IMR-90 (cell line): ENCODE measurements around the gene ASXL1. TPM values are rescaled to one million over a fixed set of nuclear protein-coding genes. Genes with fewer than 3 reads are reported as not detected.

ENCODE experiments used
- ATAC-seq: fragments of 200-7000 bp; cut with Tn5 transposase; 2 replicates; pipeline ENCODE4 v1.9.1; 2020; ENCODE audit warnings: low read depth, mild to moderate bottlenecking, moderate library complexity
- BruUV-seq: library from RNA; stranded (reverse); fragments of 400-500 nt; replicated peaks from 2 replicates; lab custom pipeline; 2021; lab: Mats Ljungman, UMichigan
- CTCF ChIA-PET: fragments of 300-600 bp; formaldehyde crosslinking; extraction: SDS; loops from one replicate; lab custom pipeline; 2021; ENCODE audit warnings: antibody characterized with exemption; lab: Yijun Ruan, JAX
- POLR2A ChIA-PET: fragments of 300-600 bp; sonication (Branson Sonifier 250); formaldehyde crosslinking; loops from one replicate; lab custom pipeline; 2022; ENCODE audit warnings: antibody characterized with exemption; ENCODE audit not compliant: unreplicated experiment; lab: Charles Lee
- DNase-seq: peaks from one replicate; pipeline ENCODE4 v3.0.0; 2013
- H2AFZ ChIP-seq: replicated peaks from 2 replicates; pipeline ENCODE3; 2013; ENCODE audit warnings: low read length, mild to moderate bottlenecking; ENCODE audit not compliant: poor library complexity
- H2AK5ac ChIP-seq: 2 replicates; pipeline ENCODE4 v1.6.1; 2013; ENCODE audit warnings: low read depth, low read length, inconsistent platforms
- H2AK9ac ChIP-seq: replicated peaks from 2 replicates; pipeline ENCODE3; 2013; ENCODE audit warnings: mild to moderate bottlenecking, low read depth, low read length, moderate library complexity; ENCODE audit not compliant: poor library complexity
- H2BK120ac ChIP-seq: 2 replicates; pipeline ENCODE4 v1.6.1; 2013; ENCODE audit warnings: low read depth, low read length, inconsistent platforms
- H2BK15ac ChIP-seq: 3 replicates; pipeline ENCODE4 v1.6.1; 2013; ENCODE audit warnings: low read depth, low read length, inconsistent platforms
- H2BK20ac ChIP-seq: 2 replicates; pipeline ENCODE4 v1.6.1; 2013; ENCODE audit warnings: low read depth, mild to moderate bottlenecking, inconsistent platforms, low read length, moderate library complexity
- H2BK5ac ChIP-seq: 2 replicates; pipeline ENCODE4 v1.6.1; 2013; ENCODE audit warnings: mild to moderate bottlenecking, low read depth, low read length, inconsistent platforms; ENCODE audit not compliant: poor library complexity, severe bottlenecking
- H3K14ac ChIP-seq: replicated peaks from 2 replicates; pipeline ENCODE4 v1.6.1; 2013; ENCODE audit warnings: low read depth, low read length, inconsistent platforms
- H3K18ac ChIP-seq: 2 replicates; pipeline ENCODE4 v1.6.1; 2013; ENCODE audit warnings: low read depth, low read length, control low read depth
- H3K23ac ChIP-seq: 2 replicates; pipeline ENCODE4 v1.6.1; 2013; ENCODE audit warnings: low read depth, low read length, inconsistent platforms
- H3K27ac ChIP-seq: 2 replicates; pipeline ENCODE4 v1.5.1; 2013; ENCODE audit warnings: mild to moderate bottlenecking, control low read depth, low read length; ENCODE audit not compliant: insufficient read depth
- H3K27me3 ChIP-seq: 2 replicates; pipeline ENCODE4 v1.6.1; 2013; ENCODE audit warnings: low read length; ENCODE audit not compliant: control insufficient read depth, insufficient read depth
- H3K36me3 ChIP-seq: 2 replicates; pipeline ENCODE4 v1.6.1; 2013; ENCODE audit warnings: low read length, mixed read lengths; ENCODE audit not compliant: control insufficient read depth, insufficient read depth
- H3K4ac ChIP-seq: 2 replicates; pipeline ENCODE4 v1.6.1; 2013; ENCODE audit warnings: low read depth, low read length, inconsistent platforms
- H3K4me1 ChIP-seq: 2 replicates; pipeline ENCODE4 v1.6.1; 2013; ENCODE audit warnings: low read length, mixed read lengths; ENCODE audit not compliant: control insufficient read depth, insufficient read depth
- H3K4me2 ChIP-seq: 2 replicates; pipeline ENCODE4 v1.6.1; 2013; ENCODE audit warnings: low read depth, mild to moderate bottlenecking, control low read depth, low read length, moderate library complexity
- H3K4me3 ChIP-seq: 2 replicates; pipeline ENCODE4 v1.5.1; 2013; ENCODE audit warnings: low read depth, mild to moderate bottlenecking, control low read depth, low read length, moderate library complexity; ENCODE audit not compliant: insufficient read depth
- H3K56ac ChIP-seq: 2 replicates; pipeline ENCODE4 v1.6.1; 2013; ENCODE audit warnings: low read length, inconsistent platforms; ENCODE audit not compliant: insufficient read depth; ENCODE audit errors: extremely low read depth
- H3K79me1 ChIP-seq, 2 experiments: 2 replicates each; pipeline ENCODE4 v1.6.1; 2013; ENCODE audit warnings: low read length in 2 of 2, inconsistent platforms in 1 of 2, low read depth in 1 of 2
- H3K9ac ChIP-seq: 2 replicates; pipeline ENCODE4 v1.6.1; 2013; ENCODE audit warnings: low read depth, low read length, control low read depth
- H3K9me1 ChIP-seq: 2 replicates; pipeline ENCODE4 v1.6.1; 2013; ENCODE audit warnings: low read length, inconsistent platforms; ENCODE audit not compliant: insufficient read depth
- H3K9me3 ChIP-seq: 2 replicates; pipeline ENCODE4 v1.6.1; 2013; ENCODE audit warnings: low read length; ENCODE audit not compliant: control insufficient read depth, insufficient read depth
- H4K20me1 ChIP-seq: 2 replicates; pipeline ENCODE4 v1.6.1; 2013; ENCODE audit warnings: low read length, inconsistent platforms; ENCODE audit not compliant: insufficient read depth
- H4K5ac ChIP-seq: 2 replicates; pipeline ENCODE4 v1.6.1; 2013; ENCODE audit warnings: mild to moderate bottlenecking, low read depth, low read length, control low read depth
- H4K8ac ChIP-seq, 2 experiments: 2 replicates each; pipeline ENCODE4 v1.6.1; 2013; ENCODE audit warnings: low read depth in 2 of 2, low read length in 2 of 2, control low read depth in 1 of 2, inconsistent platforms in 1 of 2
- H4K91ac ChIP-seq: 2 replicates; pipeline ENCODE4 v1.6.1; 2013; ENCODE audit warnings: low read depth, low read length, inconsistent platforms; ENCODE audit not compliant: insufficient read depth
- BHLHE40 ChIP-seq: fragments of 150-350 bp; IDR thresholded peaks from 2 replicates; pipeline ENCODE4 v1.6.1; 2016; ENCODE audit warnings: mild to moderate bottlenecking, low read depth, low read length
- CEBPB ChIP-seq: IDR thresholded peaks from 2 replicates; pipeline ENCODE4 v1.6.1; 2012; ENCODE audit warnings: low read depth, low read length, improper control_type of control experiment
- CHD1 ChIP-seq: IDR thresholded peaks from 2 replicates; pipeline ENCODE4 v1.6.1; 2012; ENCODE audit warnings: low read depth, low read length, improper control_type of control experiment
- CTCF ChIP-seq: conservative IDR thresholded peaks from 2 replicates; pipeline ENCODE4 v1.5.1; 2012; ENCODE audit warnings: mild to moderate bottlenecking, low read depth, low read length, improper control_type of control experiment
- ELK1 ChIP-seq: fragments of 150-350 bp; IDR thresholded peaks from 2 replicates; pipeline ENCODE4 v1.6.1; 2016; ENCODE audit warnings: low read depth, mild to moderate bottlenecking, low read length, moderate library complexity, borderline replicate concordance
- FOS ChIP-seq: fragments of 150-350 bp; IDR thresholded peaks from 2 replicates; pipeline ENCODE4 v1.6.1; 2016; ENCODE audit warnings: low read depth, low read length
- MAFK ChIP-seq: IDR thresholded peaks from 2 replicates; pipeline ENCODE4 v1.6.1; 2012; ENCODE audit warnings: low read depth, low read length, improper control_type of control experiment
- MAZ ChIP-seq: IDR thresholded peaks from 2 replicates; pipeline ENCODE4 v1.6.1; 2012; ENCODE audit warnings: low read depth, mild to moderate bottlenecking, low read length, improper control_type of control experiment, moderate library complexity, borderline replicate concordance
- MXI1 ChIP-seq: IDR thresholded peaks from 2 replicates; pipeline ENCODE4 v1.6.1; 2012; ENCODE audit warnings: low read depth, mild to moderate bottlenecking, low read length, moderate library complexity, borderline replicate concordance
- NFE2L2 ChIP-seq: fragments of 150-350 bp; IDR thresholded peaks from 2 replicates; pipeline ENCODE4 v1.6.1; 2016; ENCODE audit warnings: low read depth, mild to moderate bottlenecking, low read length
- POLR2A ChIP-seq: IDR thresholded peaks from 2 replicates; pipeline ENCODE4 v1.6.1; 2012; ENCODE audit warnings: mild to moderate bottlenecking, low read depth, low read length
- RAD21 ChIP-seq: IDR thresholded peaks from 2 replicates; pipeline ENCODE4 v1.6.1; 2012; ENCODE audit warnings: low read length, improper control_type of control experiment
- RCOR1 ChIP-seq: IDR thresholded peaks from 2 replicates; pipeline ENCODE4 v1.6.1; 2012; ENCODE audit warnings: mild to moderate bottlenecking, low read length, improper control_type of control experiment; ENCODE audit not compliant: insufficient replicate concordance
- RFX5 ChIP-seq: IDR thresholded peaks from 2 replicates; pipeline ENCODE4 v1.8.0; 2012; ENCODE audit warnings: low read depth, mild to moderate bottlenecking, low read length, moderate library complexity
- SMC3 ChIP-seq: fragments of 150-350 bp; IDR thresholded peaks from 2 replicates; pipeline ENCODE4 v1.6.1; 2016; ENCODE audit warnings: low read depth, mild to moderate bottlenecking, antibody characterized with exemption, low read length, moderate library complexity
- USF2 ChIP-seq: fragments of 150-350 bp; IDR thresholded peaks from 2 replicates; pipeline ENCODE4 v1.6.1; 2017; ENCODE audit warnings: mild to moderate bottlenecking, antibody characterized with exemption, low read length, low read depth
- WGBS, 2 experiments: methylation state at CpG; one replicate each; pipeline versions ENCODE4 v1.1.5 to v1.1.7; 2013; ENCODE audit warnings: missing lambda C conversion rate in 2 of 2; ENCODE audit not compliant: insufficient read length in 1 of 2; ENCODE audit errors: extremely low coverage in 2 of 2; 5-methylcytosine and 5-hydroxymethylcytosine counted together
- dilution Hi-C: fragments of 300-500 bp; cut with HindIII; formaldehyde crosslinking; loops from one replicate; pipeline ENCODE4 v1.14.3; 2018; ENCODE audit warnings: low sequenced_read_pairs; ENCODE audit not compliant: unreplicated experiment
- in situ Hi-C: fragments of 300-500 bp; cut with MboI; formaldehyde crosslinking; loops from 3 replicates; pipeline ENCODE4 v1.14.3; 2019; ENCODE audit warnings: low sequenced_read_pairs, inconsistent platforms, mixed read lengths
- intact Hi-C: fragments of 100-400 bp; cut with micrococcal nuclease; formaldehyde crosslinking; loops from 2 replicates; pipeline ENCODE4 v1.10.0; 2022
- polyA plus RNA-seq, 3 experiments: library from polyadenylated mRNA; depleted of rRNA; stranded (reverse); fragments of >200 nt; gene quantifications; 2 replicates each; pipeline ENCODE4 v1.2.3, GENCODE V29; 2012; ENCODE audit warnings: low replicate concordance in 1 of 3
- total RNA-seq: library from RNA; depleted of rRNA; stranded (reverse); fragments of >200 nt; gene quantifications from 2 replicates; pipeline ENCODE4 v1.2.3, GENCODE V29; 2012

Gene ASXL1
- total and polyA plus RNA-seq, 2 of the 4 experiments (the other 2 are of a cell fraction) = 29.9 to 37.1 TPM

- Histone ChIP-seq H2BK20ac (no peak overlapping the region), H3K9me3 (no peaks in the 10 kb centered on the region), H3K4me2 (no peak overlapping the region), H2BK5ac (no peak overlapping the region), H3K9me1 (peaks cover 7% of the 10 kb centered on the region), H2AK9ac (no peak overlapping the region), H4K20me1 (no peaks in the 10 kb centered on the region), H3K4me3 (no peak overlapping the region), H4K8ac (no peak overlapping the region), H4K91ac (no peak overlapping the region), H2BK15ac (no peak overlapping the region), H3K36me3 (no peaks in the 10 kb centered on the region), H3K4me1 (peaks cover 8% of the 10 kb centered on the region), H3K14ac (no peak overlapping the region), H2AFZ (no peak overlapping the region), H3K27me3 (no peaks in the 10 kb centered on the region), H3K23ac (no peak overlapping the region), H3K9ac (no peak overlapping the region), H2BK120ac (no peak overlapping the region), H3K56ac (no peak overlapping the region), H3K18ac (no peak overlapping the region), H3K27ac (no peak overlapping the region), H2AK5ac (no peak overlapping the region), H3K4ac (no peak overlapping the region), H4K5ac (no peak overlapping the region), H3K79me1 (peaks cover 0 to 1% of the 10 kb centered on the region in 2 experiments; a peak in 1 of 4 replicates)
- TF ChIP-seq CEBPB = no peak
- no peak for TF ChIP-seq MXI1
- no peak for TF ChIP-seq RCOR1
- no peak for TF ChIP-seq RFX5
- no peak for TF ChIP-seq POLR2A
- no peak for TF ChIP-seq RAD21
- TF ChIP-seq USF2 = no peak
- no peak for TF ChIP-seq CHD1
- TF ChIP-seq BHLHE40 = no peak
- no peak for TF ChIP-seq ELK1
- TF ChIP-seq SMC3 = no peak
- TF ChIP-seq FOS = no peak
- TF ChIP-seq NFE2L2 = no peak
- no peak for TF ChIP-seq CTCF
- no peak for TF ChIP-seq MAFK
- no peak for TF ChIP-seq MAZ
- ATAC-seq (no peak), DNase-seq (no peak)
- intact Hi-C loops = no loop called here
- BruUV-seq = no TSS peak
- dilution Hi-C loops = no loop called here
- in situ Hi-C loops = no loop called here
- POLR2A ChIA-PET = no interaction called here
- CTCF ChIA-PET = interaction anchor here (0.6 kb wide), 1 partner anchor 1571 kb away, joined by 4 read pairs; no protein-coding TSS in a partner anchor
- WGBS, 2 experiments = no CpG with 5 or more reads among the region's 3 CpGs
These were observed 9.9 kb upstream of the ASXL1 start for GRCh38 chr20:32348207-32348606.
